ENCODE results near the gene TMEM30A. TPM values are rescaled to one million over a fixed set of nuclear protein-coding genes. Genes with fewer than 3 reads are reported as not detected.

Gene TMEM30A
- total and polyA plus RNA-seq, 2 of the 13 experiments (the other 11 are each of a cell fraction or from before 2014, with no cell fraction given) = 17.6 to 54.4 TPM

DNA sequence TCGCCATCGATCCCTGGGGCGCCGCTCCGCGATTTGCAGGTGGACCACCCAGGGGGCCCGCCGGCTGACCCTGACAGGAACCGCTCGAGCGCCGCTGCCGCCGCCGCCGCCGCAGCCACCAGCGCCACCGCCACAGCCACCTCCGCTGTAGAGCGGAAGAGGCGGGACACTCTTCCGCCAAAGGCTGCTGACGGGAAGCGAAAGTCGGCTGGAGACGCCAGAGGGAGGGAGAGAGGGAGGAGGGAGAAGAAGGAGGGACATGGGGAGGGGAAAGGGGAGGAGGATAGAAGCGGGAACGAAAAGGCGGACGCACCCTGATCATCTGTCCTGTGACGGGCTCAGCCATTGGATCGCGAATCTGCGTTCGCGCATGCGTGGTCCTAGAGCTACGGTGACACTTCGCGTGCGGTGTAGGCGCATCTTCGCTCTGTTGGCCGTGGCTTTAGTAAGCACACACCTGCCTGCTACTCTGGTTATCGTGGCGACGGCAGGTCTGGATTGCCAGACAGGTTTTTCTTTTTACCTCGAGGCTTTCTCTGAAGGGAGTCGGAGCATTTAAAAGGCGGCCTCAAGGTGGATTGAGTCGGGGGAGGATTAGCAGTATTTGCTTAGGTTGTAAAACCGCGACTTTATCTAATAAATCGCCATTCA, at the start of gene TMEM30A (continued):
- TF ChIP-seq, protein P1, sequence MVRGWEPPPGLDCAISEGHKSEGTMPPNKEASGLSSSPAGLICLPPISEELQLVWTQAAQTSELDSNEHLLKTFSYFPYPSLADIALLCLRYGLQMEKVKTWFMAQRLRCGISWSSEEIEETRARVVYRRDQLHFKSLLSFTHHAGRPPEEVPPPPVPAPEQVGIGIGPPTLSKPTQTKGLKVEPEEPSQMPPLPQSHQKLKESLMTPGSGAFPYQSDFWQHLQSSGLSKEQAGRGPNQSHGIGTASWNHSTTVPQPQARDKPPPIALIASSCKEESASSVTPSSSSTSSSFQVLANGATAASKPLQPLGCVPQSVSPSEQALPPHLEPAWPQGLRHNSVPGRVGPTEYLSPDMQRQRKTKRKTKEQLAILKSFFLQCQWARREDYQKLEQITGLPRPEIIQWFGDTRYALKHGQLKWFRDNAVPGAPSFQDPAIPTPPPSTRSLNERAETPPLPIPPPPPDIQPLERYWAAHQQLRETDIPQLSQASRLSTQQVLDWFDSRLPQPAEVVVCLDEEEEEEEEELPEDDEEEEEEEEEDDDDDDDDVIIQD (CRISPR knock-in tag; IDR thresholded peaks at IDR 0.05; ENCODE audit: low read depth) = peak; percentile 90
- TF ChIP-seq ARNTL (CRISPR knock-in tag; IDR thresholded peaks at IDR 0.05) = peak; percentile 71; the same call in 1 of the 2 replicates
- TF ChIP-seq ARID2 (CRISPR knock-in tag; IDR thresholded peaks at IDR 0.05; ENCODE audit: borderline replicate concordance) = peak; percentile 90; the same call in 1 of the 2 replicates
- TF ChIP-seq, protein P2, sequence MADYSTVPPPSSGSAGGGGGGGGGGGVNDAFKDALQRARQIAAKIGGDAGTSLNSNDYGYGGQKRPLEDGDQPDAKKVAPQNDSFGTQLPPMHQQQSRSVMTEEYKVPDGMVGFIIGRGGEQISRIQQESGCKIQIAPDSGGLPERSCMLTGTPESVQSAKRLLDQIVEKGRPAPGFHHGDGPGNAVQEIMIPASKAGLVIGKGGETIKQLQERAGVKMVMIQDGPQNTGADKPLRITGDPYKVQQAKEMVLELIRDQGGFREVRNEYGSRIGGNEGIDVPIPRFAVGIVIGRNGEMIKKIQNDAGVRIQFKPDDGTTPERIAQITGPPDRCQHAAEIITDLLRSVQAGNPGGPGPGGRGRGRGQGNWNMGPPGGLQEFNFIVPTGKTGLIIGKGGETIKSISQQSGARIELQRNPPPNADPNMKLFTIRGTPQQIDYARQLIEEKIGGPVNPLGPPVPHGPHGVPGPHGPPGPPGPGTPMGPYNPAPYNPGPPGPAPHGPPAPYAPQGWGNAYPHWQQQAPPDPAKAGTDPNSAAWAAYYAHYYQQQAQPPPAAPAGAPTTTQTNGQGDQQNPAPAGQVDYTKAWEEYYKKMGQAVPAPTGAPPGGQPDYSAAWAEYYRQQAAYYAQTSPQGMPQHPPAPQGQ (CRISPR knock-in tag; IDR thresholded peaks at IDR 0.05; ENCODE audit: borderline replicate concordance) = no peak
- TF ChIP-seq SMARCC2 (IDR thresholded peaks at IDR 0.05) = no peak
- TF ChIP-seq, protein P3, sequence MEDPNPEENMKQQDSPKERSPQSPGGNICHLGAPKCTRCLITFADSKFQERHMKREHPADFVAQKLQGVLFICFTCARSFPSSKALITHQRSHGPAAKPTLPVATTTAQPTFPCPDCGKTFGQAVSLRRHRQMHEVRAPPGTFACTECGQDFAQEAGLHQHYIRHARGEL (CRISPR knock-in tag; IDR thresholded peaks at IDR 0.05) = no peak
- TF ChIP-seq NCOA1 (CRISPR knock-in tag; IDR thresholded peaks at IDR 0.05) = no peak
- no peak for TF ChIP-seq CHD2 (IDR thresholded peaks at IDR 0.05; ENCODE audit: low read depth, low read length)
- no peak for TF ChIP-seq BRCA1 (CRISPR knock-in tag; IDR thresholded peaks at IDR 0.05)
- TF ChIP-seq, protein P4, sequence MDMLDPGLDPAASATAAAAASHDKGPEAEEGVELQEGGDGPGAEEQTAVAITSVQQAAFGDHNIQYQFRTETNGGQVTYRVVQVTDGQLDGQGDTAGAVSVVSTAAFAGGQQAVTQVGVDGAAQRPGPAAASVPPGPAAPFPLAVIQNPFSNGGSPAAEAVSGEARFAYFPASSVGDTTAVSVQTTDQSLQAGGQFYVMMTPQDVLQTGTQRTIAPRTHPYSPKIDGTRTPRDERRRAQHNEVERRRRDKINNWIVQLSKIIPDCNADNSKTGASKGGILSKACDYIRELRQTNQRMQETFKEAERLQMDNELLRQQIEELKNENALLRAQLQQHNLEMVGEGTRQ (IDR thresholded peaks at IDR 0.05; ENCODE audit: low read depth, low read length) = peak; percentile 81
- TF ChIP-seq, protein P4 (CRISPR knock-in tag; IDR thresholded peaks at IDR 0.05; ENCODE audit: borderline replicate concordance) = peak; percentile 79; the same call in 1 of the 2 replicates
- TF ChIP-seq RFXAP (CRISPR knock-in tag; IDR thresholded peaks at IDR 0.05; ENCODE audit: borderline replicate concordance) = no peak
- TF ChIP-seq RORA (CRISPR knock-in tag; IDR thresholded peaks at IDR 0.05) = no peak
- peak; percentile 25; the same call in 1 of the 2 replicates for TF ChIP-seq HNRNPL (IDR thresholded peaks at IDR 0.05; ENCODE audit: low read depth, low read length)
- TF ChIP-seq ZFY (CRISPR knock-in tag; IDR thresholded peaks at IDR 0.05) = peak; percentile 83
- TF ChIP-seq MED13 (CRISPR knock-in tag; IDR thresholded peaks at IDR 0.05) = no peak
- peak; percentile 70; the same call in 1 of the 2 replicates for TF ChIP-seq TGIF2 (CRISPR knock-in tag; IDR thresholded peaks at IDR 0.05)
- peak; percentile 59 for TF ChIP-seq GATAD2A (CRISPR knock-in tag; IDR thresholded peaks at IDR 0.05)
- TF ChIP-seq RAD21 (CRISPR knock-in tag; IDR thresholded peaks at IDR 0.05) = peak; percentile 12; the same call in 1 of the 2 replicates
- TF ChIP-seq, protein P5, sequence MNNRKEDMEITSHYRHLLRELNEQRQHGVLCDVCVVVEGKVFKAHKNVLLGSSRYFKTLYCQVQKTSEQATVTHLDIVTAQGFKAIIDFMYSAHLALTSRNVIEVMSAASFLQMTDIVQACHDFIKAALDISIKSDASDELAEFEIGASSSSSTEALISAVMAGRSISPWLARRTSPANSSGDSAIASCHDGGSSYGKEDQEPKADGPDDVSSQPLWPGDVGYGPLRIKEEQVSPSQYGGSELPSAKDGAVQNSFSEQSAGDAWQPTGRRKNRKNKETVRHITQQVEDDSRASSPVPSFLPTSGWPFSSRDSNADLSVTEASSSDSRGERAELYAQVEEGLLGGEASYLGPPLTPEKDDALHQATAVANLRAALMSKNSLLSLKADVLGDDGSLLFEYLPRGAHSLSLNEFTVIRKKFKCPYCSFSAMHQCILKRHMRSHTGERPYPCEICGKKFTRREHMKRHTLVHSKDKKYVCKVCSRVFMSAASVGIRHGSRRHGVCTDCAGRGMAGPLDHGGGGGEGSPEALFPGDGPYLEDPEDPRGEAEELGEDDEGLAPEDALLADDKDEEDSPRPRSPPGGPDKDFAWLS (CRISPR knock-in tag; IDR thresholded peaks at IDR 0.05; ENCODE audit: borderline replicate concordance) = peak; percentile 43; the same call in 1 of the 2 replicates
- no peak for TF ChIP-seq ZFP36L1 (CRISPR knock-in tag; IDR thresholded peaks at IDR 0.05)

Measured in HepG2 (cell line).